Endodermal cell (in vitro differentiated cells): ENCODE results near the gene OGDH. TPM values are rescaled to one million over a fixed set of nuclear protein-coding genes. Genes with fewer than 3 reads are reported as not detected.
A peak's percentile ranks its signal among the peaks of the same experiment; 100 is the strongest.

ENCODE experiments used
- DNase-seq: peaks from one replicate; pipeline ENCODE4 v3.0.0-alpha.2; 2017
- H3K27ac ChIP-seq: 2 replicates; pipeline ENCODE4 v1.5.1; 2013; ENCODE audit warnings: mild to moderate bottlenecking, low read depth, low read length, moderate library complexity
- H3K27me3 ChIP-seq: 2 replicates; pipeline ENCODE4 v1.6.1; 2013; ENCODE audit warnings: mild to moderate bottlenecking, low read length, moderate library complexity; ENCODE audit not compliant: insufficient read depth, control insufficient read depth, poor library complexity, severe bottlenecking
- H3K36me3 ChIP-seq: 2 replicates; pipeline ENCODE4 v1.7.0; 2013; ENCODE audit warnings: mild to moderate bottlenecking, low read length, moderate library complexity; ENCODE audit not compliant: control insufficient read depth, insufficient read depth
- H3K4me1 ChIP-seq: one replicate; pipeline ENCODE4 v1.7.0; 2013; ENCODE audit warnings: low read length; ENCODE audit not compliant: control insufficient read depth, insufficient read depth
- H3K4me3 ChIP-seq: 2 replicates; pipeline ENCODE4 v1.5.1; 2013; ENCODE audit warnings: mild to moderate bottlenecking, low read length, moderate library complexity
- H3K9ac ChIP-seq: 2 replicates; pipeline ENCODE4 v1.6.1; 2013; ENCODE audit warnings: mild to moderate bottlenecking, low read length, moderate library complexity; ENCODE audit not compliant: poor library complexity, severe bottlenecking; ENCODE audit errors: extremely low read depth
- H3K9me3 ChIP-seq: 2 replicates; pipeline ENCODE4 v1.6.1; 2013; ENCODE audit warnings: mild to moderate bottlenecking, low read length, moderate library complexity; ENCODE audit not compliant: control insufficient read depth
- H3K27ac Mint-ChIP-seq: 2 replicates; pipeline ENCODE4 v1.8.0; 2020; ENCODE audit warnings: mixed read lengths
- H3K27me3 Mint-ChIP-seq: 2 replicates; pipeline ENCODE4 v1.8.0; 2021; ENCODE audit warnings: mild to moderate bottlenecking, mixed read lengths; ENCODE audit not compliant: insufficient read depth
- H3K36me3 Mint-ChIP-seq: 2 replicates; pipeline ENCODE4 v1.8.0; 2020; ENCODE audit warnings: low read depth, mixed read lengths
- H3K4me1 Mint-ChIP-seq: 2 replicates; pipeline ENCODE4 v1.8.0; 2020; ENCODE audit warnings: mixed read lengths
- H3K4me3 Mint-ChIP-seq: 2 replicates; pipeline ENCODE4 v1.8.0; 2020; ENCODE audit warnings: mild to moderate bottlenecking, moderate library complexity, mixed read lengths
- H3K9me3 Mint-ChIP-seq: 2 replicates; pipeline ENCODE4 v1.8.0; 2020; ENCODE audit warnings: mild to moderate bottlenecking, mixed read lengths
- CTCF ChIP-seq: fragments of 200-600 bp; sonication (generic); conservative IDR thresholded peaks from 2 replicates; pipeline ENCODE4 v1.5.0; 2021; ENCODE audit warnings: antibody characterized with exemption, mild to moderate bottlenecking
- WGBS, 2 experiments: methylation state at CpG; one replicate each; pipeline versions ENCODE4 v1.1.5 to v1.1.7; 2013; ENCODE audit warnings: missing lambda C conversion rate in 2 of 2, mixed read lengths in 1 of 2; ENCODE audit not compliant: insufficient coverage in 1 of 2, insufficient read length in 1 of 2; 5-methylcytosine and 5-hydroxymethylcytosine counted together
- total RNA-seq, 2 donors: library from RNA; stranded (reverse); fragmentation: NEBNext Ultra II Directional in 1 of 2; extraction: Animal tissue kit (Norgen Biotek cat#: 25700) in 1 of 2; gene quantifications; 2 replicates in 1 of 2; 3 replicates in 1 of 2; pipeline ENCODE4 v1.2.1, GENCODE V29; 2021

The OGDH gene
- total RNA-seq, 2 donors from 2014 or later: 82.5 to 96.0 TPM

- Mint-ChIP-seq H3K9me3 (no peaks in the 10 kb centered on the region), H3K27me3 (no peaks in the 10 kb centered on the region), H3K4me3 (no peak overlapping the region), H3K36me3 (peaks cover 29% of the 10 kb centered on the region), H3K4me1 (no peaks in the 10 kb centered on the region), H3K27ac (peak overlapping the region; percentile 58)
- no peaks in the 10 kb centered on the region for H3K4me1 ChIP-seq
- H3K9ac ChIP-seq: no peak overlapping the region
- peak; percentile 27 for DNase-seq
- H3K36me3 ChIP-seq: peaks cover 32% of the 10 kb centered on the region
- TF ChIP-seq CTCF: no peak
- WGBS, 2 experiments: 89 to 92% methylated on average over 4 to 5 of the region's 5 CpGs
- H3K27ac ChIP-seq: no peak overlapping the region
- H3K4me3 ChIP-seq: no peak overlapping the region
- H3K27me3 ChIP-seq: no peaks in the 10 kb centered on the region
- no peaks in the 10 kb centered on the region for H3K9me3 ChIP-seq
Observed at GRCh38 chr7:44650772-44651171, 44.3 kb downstream of the OGDH start.

- Mint-ChIP-seq H3K4me3 (no peak overlapping the region), H3K36me3 (peaks cover 40% of the 10 kb centered on the region), H3K4me1 (no peaks in the 10 kb centered on the region), H3K27me3 (peaks cover 2% of the 10 kb centered on the region), H3K27ac (no peak overlapping the region), H3K9me3 (peaks cover 6% of the 10 kb centered on the region)
- WGBS, 2 experiments: 94% methylated on average over 5 of the region's 5 CpGs; no CpG with 5 or more reads in 1 of the 2 experiments
- Histone ChIP-seq H3K36me3 (peaks cover 41% of the 10 kb centered on the region), H3K27ac (no peak overlapping the region), H3K9ac (no peak overlapping the region), H3K4me3 (no peak overlapping the region), H3K9me3 (peaks cover 8% of the 10 kb centered on the region), H3K4me1 (no peaks in the 10 kb centered on the region), H3K27me3 (no peaks in the 10 kb centered on the region)
- TF ChIP-seq CTCF: no peak
- DNase-seq: peak; percentile 14
Observed at GRCh38 chr7:44652535-44652934, 46.1 kb downstream of the OGDH start.

- WGBS, 2 experiments: 93 to 96% methylated on average over 9 to 11 of the region's 11 CpGs
- Mint-ChIP-seq H3K4me1 (no peaks in the 10 kb centered on the region), H3K9me3 (peaks cover 17% of the 10 kb centered on the region), H3K27me3 (peaks cover 2% of the 10 kb centered on the region), H3K36me3 (peaks cover 49% of the 10 kb centered on the region), H3K27ac (no peak overlapping the region), H3K4me3 (no peak overlapping the region)
- H3K4me3 ChIP-seq: no peak overlapping the region
- no peak overlapping the region for H3K27ac ChIP-seq
- H3K9ac ChIP-seq: no peak overlapping the region
- peaks cover 22% of the 10 kb centered on the region for H3K9me3 ChIP-seq
- TF ChIP-seq CTCF: no peak
- no peaks in the 10 kb centered on the region for H3K27me3 ChIP-seq
- H3K4me1 ChIP-seq: no peaks in the 10 kb centered on the region
- DNase-seq: peak; percentile 10
- peaks cover 43% of the 10 kb centered on the region for H3K36me3 ChIP-seq
Observed at GRCh38 chr7:44654255-44654796, 47.9 kb downstream of the OGDH start.
